Type B pancreatic cell (in vitro differentiated cells): ENCODE data around the gene EPS8L3. TPM values are rescaled to one million over a fixed set of nuclear protein-coding genes. Genes with fewer than 3 reads are reported as not detected.
A peak's percentile ranks its signal among the peaks of the same experiment; 100 is the strongest.

Source experiments
- DNase-seq: peaks from one replicate; pipeline ENCODE4 v3.0.0; 2021; ENCODE audit warnings: mixed read lengths; ENCODE audit not compliant: unreplicated experiment; ENCODE audit errors: extremely low spot score
- H3K27ac Mint-ChIP-seq: 2 replicates; pipeline ENCODE4 v1.8.0; 2021; ENCODE audit warnings: mild to moderate bottlenecking, mixed read lengths
- H3K27me3 Mint-ChIP-seq: 2 replicates; pipeline ENCODE4 v1.8.0; 2021; ENCODE audit warnings: mixed read lengths
- H3K36me3 Mint-ChIP-seq: 2 replicates; pipeline ENCODE4 v1.8.0; 2021; ENCODE audit warnings: mixed read lengths
- H3K4me1 Mint-ChIP-seq: one replicate; pipeline ENCODE4 v1.8.0; 2021; ENCODE audit warnings: mixed read lengths; ENCODE audit not compliant: unreplicated experiment
- H3K4me3 Mint-ChIP-seq: 2 replicates; pipeline ENCODE4 v1.8.0; 2021; ENCODE audit warnings: mild to moderate bottlenecking, mixed read lengths
- H3K9me3 Mint-ChIP-seq: 2 replicates; pipeline ENCODE4 v1.8.0; 2021; ENCODE audit warnings: mixed read lengths
- CTCF ChIP-seq: fragments of 200-600 bp; sonication (generic); conservative IDR thresholded peaks from 2 replicates; pipeline ENCODE4 v1.5.0; 2021; ENCODE audit warnings: antibody characterized with exemption, mild to moderate bottlenecking
- long read RNA-seq: library from polyadenylated mRNA; unstranded; transcript quantifications from one replicate; pipeline ENCODE4 v2.0.0, GENCODE V29; 2020
- total RNA-seq: library from RNA; stranded (reverse); gene quantifications from 2 replicates; pipeline ENCODE4 v1.2.1, GENCODE V29; 2021; ENCODE audit warnings: low replicate concordance

Gene EPS8L3, protein sequence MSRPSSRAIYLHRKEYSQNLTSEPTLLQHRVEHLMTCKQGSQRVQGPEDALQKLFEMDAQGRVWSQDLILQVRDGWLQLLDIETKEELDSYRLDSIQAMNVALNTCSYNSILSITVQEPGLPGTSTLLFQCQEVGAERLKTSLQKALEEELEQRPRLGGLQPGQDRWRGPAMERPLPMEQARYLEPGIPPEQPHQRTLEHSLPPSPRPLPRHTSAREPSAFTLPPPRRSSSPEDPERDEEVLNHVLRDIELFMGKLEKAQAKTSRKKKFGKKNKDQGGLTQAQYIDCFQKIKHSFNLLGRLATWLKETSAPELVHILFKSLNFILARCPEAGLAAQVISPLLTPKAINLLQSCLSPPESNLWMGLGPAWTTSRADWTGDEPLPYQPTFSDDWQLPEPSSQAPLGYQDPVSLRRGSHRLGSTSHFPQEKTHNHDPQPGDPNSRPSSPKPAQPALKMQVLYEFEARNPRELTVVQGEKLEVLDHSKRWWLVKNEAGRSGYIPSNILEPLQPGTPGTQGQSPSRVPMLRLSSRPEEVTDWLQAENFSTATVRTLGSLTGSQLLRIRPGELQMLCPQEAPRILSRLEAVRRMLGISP
- total RNA-seq = 9.9 and 19.1 TPM in 2 replicates
- long read RNA-seq, transcript EPS8L3-202 (19 exons, 1,971 nt) = major isoform, 10 of 18 reads
- long read RNA-seq, partial matches to known transcripts = 0 of 18 reads
- long read RNA-seq, other reads (novel, unspliced or antisense) = 7 of 18 reads

DNA sequence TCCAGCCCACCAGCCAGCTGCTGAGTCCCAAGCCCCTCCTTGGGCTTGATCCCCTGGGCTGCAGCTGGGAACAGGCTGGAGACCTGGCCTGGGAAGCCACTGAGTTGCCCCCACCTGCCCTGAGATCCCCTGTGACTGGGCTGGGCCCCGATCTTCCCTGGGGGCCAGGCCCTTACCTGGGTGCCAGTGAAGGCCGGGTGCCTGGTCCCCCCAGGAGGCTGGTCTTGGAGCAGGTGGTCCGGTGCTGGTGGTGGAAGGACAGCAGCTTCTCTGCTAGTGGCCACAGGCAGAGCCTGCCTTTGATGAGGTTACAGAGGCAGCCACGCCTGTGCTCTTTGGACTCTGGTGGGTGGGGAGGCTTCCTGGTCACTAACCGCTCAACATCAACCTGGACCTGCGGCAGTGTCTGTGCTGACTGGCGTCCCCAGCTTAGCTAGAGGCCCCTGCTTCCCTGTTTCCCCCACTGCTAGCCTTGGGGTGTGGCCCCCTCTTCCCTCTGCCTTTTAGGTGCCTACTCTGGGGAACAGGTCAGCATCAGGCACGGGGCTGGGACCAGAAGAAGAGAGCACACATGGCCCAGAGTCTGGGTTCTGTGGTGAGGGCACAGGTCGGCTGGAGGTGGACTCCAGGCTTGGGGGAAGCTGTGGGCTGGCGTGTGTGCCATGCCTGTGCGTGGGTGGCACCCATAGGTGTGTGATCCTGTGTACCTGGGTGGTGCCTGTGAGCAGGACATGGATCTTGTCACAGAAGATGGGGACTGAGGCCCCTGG, at the start of gene EPS8L3:
Gene EPS8L3 (minus strand): TSS at position 278 of the 770 bp plus-strand sequence. CDS start 2,174 bp downstream, outside the sequence.
- Mint-ChIP-seq H3K9me3 (no peaks in the 10 kb centered on the region), H3K27me3 (no peaks in the 10 kb centered on the region), H3K4me1 (peaks cover 9% of the 10 kb centered on the region), H3K36me3 (no peaks in the 10 kb centered on the region), H3K4me3 (peak within 1 kb of the TSS; percentile 65), H3K27ac (peak within 1 kb of the TSS; percentile 63)
- no peak for TF ChIP-seq CTCF
- peak; percentile 64 for DNase-seq

DNA sequence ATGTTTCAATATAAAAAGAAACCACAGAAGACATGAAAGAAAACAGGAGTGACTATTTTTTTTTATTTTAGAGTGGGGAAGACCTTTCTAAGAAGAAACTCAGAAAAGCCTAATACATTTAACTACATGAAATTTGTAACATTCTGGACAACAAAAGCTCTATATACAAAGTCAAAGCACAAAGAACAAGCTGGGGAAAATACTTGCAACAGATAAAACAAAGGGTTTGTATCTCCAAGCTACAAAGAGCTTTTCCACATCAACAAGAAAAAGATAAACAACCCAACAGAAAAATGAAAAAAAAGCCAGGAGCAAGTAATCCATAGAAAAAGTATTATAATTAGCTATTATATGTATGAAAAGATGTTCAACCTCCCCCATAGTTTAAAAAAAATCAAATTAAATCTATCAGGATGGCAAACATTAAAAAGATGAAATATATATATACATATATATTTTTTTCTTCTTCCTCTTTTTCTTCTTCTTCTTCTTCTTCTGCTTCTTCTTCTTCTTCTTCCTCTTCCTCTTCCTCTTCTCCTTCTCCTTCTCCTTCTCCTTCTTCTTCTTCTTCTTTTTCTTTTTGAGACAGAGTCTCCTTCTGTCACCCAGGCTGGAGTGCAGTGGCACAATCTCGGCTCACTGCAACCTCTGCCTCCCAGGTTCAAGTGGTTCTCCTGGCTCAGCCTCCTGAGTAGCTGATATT, 49.1 kb upstream of the EPS8L3 start:
- DNase-seq = no peak
- H3K4me3 Mint-ChIP-seq = no peak overlapping the region
- no peaks in the 10 kb centered on the region for H3K36me3 Mint-ChIP-seq
- H3K27me3 Mint-ChIP-seq = no peaks in the 10 kb centered on the region
- peaks cover 5% of the 10 kb centered on the region for H3K9me3 Mint-ChIP-seq
- no peaks in the 10 kb centered on the region for H3K4me1 Mint-ChIP-seq
- no peak overlapping the region for H3K27ac Mint-ChIP-seq
- TF ChIP-seq CTCF = no peak

DNA sequence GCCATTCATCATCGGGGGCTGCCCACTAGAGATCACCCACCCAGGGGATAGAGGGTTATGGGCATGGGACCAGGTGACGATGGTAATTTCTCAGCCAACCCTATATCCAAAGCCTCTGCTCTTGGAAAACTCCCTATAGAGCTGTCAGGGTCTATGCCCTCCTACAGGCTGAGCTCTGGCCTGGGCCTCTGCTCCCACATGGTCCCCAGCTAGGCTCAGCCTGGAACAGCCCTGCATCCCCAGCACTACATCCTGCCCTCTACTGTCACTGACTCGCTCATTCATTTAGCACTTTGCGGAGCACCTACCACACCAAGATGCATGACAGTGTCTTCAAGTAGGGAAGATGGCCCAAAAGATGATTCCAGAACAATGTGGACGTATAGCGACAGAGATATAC, 45.0 kb upstream of the EPS8L3 start:
- Mint-ChIP-seq H3K36me3 (no peaks in the 10 kb centered on the region), H3K27ac (no peak overlapping the region), H3K9me3 (no peaks in the 10 kb centered on the region), H3K4me3 (no peak overlapping the region), H3K4me1 (no peaks in the 10 kb centered on the region), H3K27me3 (no peaks in the 10 kb centered on the region)
- TF ChIP-seq CTCF = no peak
- no peak for DNase-seq

- no peaks in the 10 kb centered on the region for H3K9me3 Mint-ChIP-seq
- no peak overlapping the region for H3K27ac Mint-ChIP-seq
- H3K27me3 Mint-ChIP-seq = no peaks in the 10 kb centered on the region
- no peak for TF ChIP-seq CTCF
- H3K36me3 Mint-ChIP-seq = no peaks in the 10 kb centered on the region
- no peak for DNase-seq
- H3K4me1 Mint-ChIP-seq = no peaks in the 10 kb centered on the region
- H3K4me3 Mint-ChIP-seq = no peak overlapping the region
Observed at GRCh38 chr1:109807822-109808680, 44.3 kb upstream of the EPS8L3 start.
